Heart right ventricle (tissue), 16 donors: ENCODE measurements around the gene DIS3L2. TPM values are rescaled to one million over a fixed set of nuclear protein-coding genes. Genes with fewer than 3 reads are reported as not detected.

Experiments
- ATAC-seq, 8 donors: fragments of 200-7000 bp; cut with Tn5 transposase; one replicate each; pipeline ENCODE4 v1.9.1; 2020; ENCODE audit warnings: mild to moderate bottlenecking in 8 of 8, moderate library complexity in 8 of 8, moderate number of reproducible peaks in 1 of 8
- DNase-seq, 2 donors: peaks; one replicate each; pipeline ENCODE4 v3.0.0-alpha.2; 2020
- H3K27ac ChIP-seq, 10 donors: fragments of 200-600 bp; sonication (generic) in 2 of 10; one replicate each; pipeline versions ENCODE4 v1.5.0 to v1.8.0; 2020 to 2022; ENCODE audit warnings: mild to moderate bottlenecking in 3 of 10
- H3K27me3 ChIP-seq, 7 donors: fragments of 200-600 bp; one replicate each; pipeline ENCODE4 v1.8.0; 2021 to 2022; ENCODE audit warnings: mild to moderate bottlenecking in 2 of 7
- H3K36me3 ChIP-seq, 9 donors: fragments of 200-600 bp; sonication (generic) in 1 of 9; one replicate each; pipeline versions ENCODE4 v1.5.0 to v1.8.0; 2020 to 2022; ENCODE audit warnings: mild to moderate bottlenecking in 2 of 9
- H3K4me1 ChIP-seq, 9 donors: fragments of 200-600 bp; sonication (generic) in 1 of 9; one replicate each; pipeline versions ENCODE4 v1.5.0 to v1.8.0; 2020 to 2022; ENCODE audit warnings: mild to moderate bottlenecking in 4 of 9
- H3K4me3 ChIP-seq, 10 donors: fragments of 200-600 bp; sonication (generic) in 2 of 10; one replicate each; pipeline versions ENCODE4 v1.5.0 to v1.8.0; 2020 to 2022; ENCODE audit warnings: mild to moderate bottlenecking in 7 of 10, moderate library complexity in 2 of 10
- H3K9me3 ChIP-seq, 11 donors: fragments of 200-600 bp in 10 of 11; sonication (generic) in 2 of 11; one replicate each; pipeline versions ENCODE4 v1.5.0 to v1.8.0; 2013 to 2022; ENCODE audit warnings: mild to moderate bottlenecking in 2 of 11, control low read depth in 1 of 11, moderate library complexity in 1 of 11
- CTCF ChIP-seq, 9 donors: fragments of 200-600 bp; sonication (generic) in 2 of 9; IDR thresholded peaks; one replicate each; pipeline versions ENCODE4 v1.5.0 to v1.8.0; 2021 to 2022; ENCODE audit warnings: antibody characterized with exemption in 9 of 9, mild to moderate bottlenecking in 5 of 9, moderate library complexity in 1 of 9
- WGBS, 2 donors: extraction: QIAGEN DNeasy Blood & Tissue Kit; methylation state at CpG; one replicate each; pipeline ENCODE4 v1.1.7; 2013; ENCODE audit warnings: inconsistent platforms in 1 of 2; 5-methylcytosine and 5-hydroxymethylcytosine counted together
- intact Hi-C, 10 donors: fragments of 100-400 bp; cut with DNase I; formaldehyde crosslinking; loops; one replicate each; pipeline versions ENCODE4 v1.11.1 to v1.14.2; 2022
- polyA plus RNA-seq, 2 donors: library from polyadenylated mRNA; stranded (reverse); fragments of 200-250 nt; gene quantifications; one replicate each; pipeline ENCODE4 v1.2.3, GENCODE V29; 2013
- total RNA-seq, 10 donors: library from RNA; stranded (reverse); fragmentation: NEBNext Ultra II Directional in 3 of 10; extraction: Animal tissue kit (Norgen Biotek cat#: 25700) in 3 of 10; gene quantifications; one replicate each; pipeline versions ENCODE4 v1.2.1 to v1.2.4, GENCODE V29; 2021 to 2023
- donor health status: Arrhythmogenic right ventricular cardiomyopathy.
- donor health status: ischemic (EF 13 %, LVEDD 7.1; RV severe dilation, severe dysfunction).
- donor health status: healthy with polysubstance abuse.
- donor health status: DM: no; HTN: yes; CAD: no.
- donor health status: DM: no; HTN: no; CAD: no.
- donor health status: ischemic (EF 25% LVEDD 6.9; RV normal size, moderate dysfunction).
- donor health status: ischemic (EF 25% LVEDD 5.7; RV mildly dilated, moderate dysfunction).
- donor health status: healthy.
- donor health status: DM: yes; HTN: yes; CAD: no.
- donor health status: Ischemic cardiomyopathy.
- donor health status: ischemic (EF 35%, LVEDD 5.7; RV mildly dilated, moderate dysfunction).
- donor health status: nonischemic (EF 11% LVEDD 7.7; RV severe dilation, severe dysfunction).
- donor health status: DM: yes; HTN: yes; CAD: no.
- donor health status: PGD.
- donor health status: ischemic (EF 29% LVEDD 5.4; RV normal size, mild dysfunction).
- donor health status: nonischemic (EF 23%, LVEDD 6.1; RV moderate dilation, normal function).

DIS3L2 gene
- total and polyA plus RNA-seq, 12 donors, result 9.5 to 24.5 (median 18.5) TPM

- H3K36me3 ChIP-seq, result no peaks in the 10 kb centered on the region
- peaks cover 0 to 5% (median 0%) of the 10 kb centered on the region in 11 donors for H3K9me3 ChIP-seq
- WGBS, 2 donors, result 97 to 98% methylated on average over 12 of the region's 12 CpGs
- no peak overlapping the region for H3K4me3 ChIP-seq
- intact Hi-C loops, result loop anchor here in 1 of 10 donors (5.0 kb wide), 1 partner anchor 186 kb away; no protein-coding TSS in a partner anchor
- no peak for DNase-seq
- peaks cover 4 to 63% (median 32%) of the 10 kb centered on the region in 9 donors for H3K4me1 ChIP-seq
- H3K27me3 ChIP-seq, result no peaks in the 10 kb centered on the region
- H3K27ac ChIP-seq, result peak overlapping the region in 1 of 10 donors; percentile 74
- no peak for TF ChIP-seq CTCF (IDR thresholded peaks at IDR 0.05)
- no peak for ATAC-seq
These were observed 356.8 kb downstream of the DIS3L2 start for GRCh38 chr2:232318169-232318855.

GRCh38 chr2:232319067-232319802 lies 357.7 kb downstream of the DIS3L2 start:
- ATAC-seq (no peak), DNase-seq (no peak)
- TF ChIP-seq CTCF (IDR thresholded peaks at IDR 0.05), result no peak
- Histone ChIP-seq H3K27ac (peak overlapping the region in 1 of 10 donors; percentile 74), H3K36me3 (no peaks in the 10 kb centered on the region), H3K27me3 (no peaks in the 10 kb centered on the region), H3K4me3 (no peak overlapping the region), H3K4me1 (peaks cover 4 to 55% (median 32%) of the 10 kb centered on the region in 9 donors), H3K9me3 (no peaks in the 10 kb centered on the region)
- 92 to 98% methylated on average over 4 of the region's 4 CpGs for WGBS, 2 donors
- intact Hi-C loops, result loop anchor here in 1 of 10 donors (5.0 kb wide), 1 partner anchor 187 kb away; no protein-coding TSS in a partner anchor

- peak in 1 of 8 donors; percentile 21 for ATAC-seq
- Histone ChIP-seq H3K27me3 (no peaks in the 10 kb centered on the region), H3K27ac (peak overlapping the region in 1 of 10 donors; percentile 74), H3K36me3 (no peaks in the 10 kb centered on the region), H3K4me1 (peaks cover 4 to 48% (median 25%) of the 10 kb centered on the region in 9 donors), H3K4me3 (no peak overlapping the region), H3K9me3 (no peaks in the 10 kb centered on the region)
- WGBS, 2 donors, result 82 to 84% methylated on average over 10 of the region's 10 CpGs
- no peak for DNase-seq
- TF ChIP-seq CTCF (IDR thresholded peaks at IDR 0.05), result no peak
- intact Hi-C loops, result loop anchor here in 4 of 10 donors (5.0 to 10.0 kb wide), 4 partner anchors 115 to 395 kb away; partner anchors contain the start of gene NPPC (in 1 of the 4)
These were observed 358.4 kb downstream of the DIS3L2 start for GRCh38 chr2:232319803-232320442.

- no peaks in the 10 kb centered on the region for H3K27me3 ChIP-seq
- no peak for TF ChIP-seq CTCF (IDR thresholded peaks at IDR 0.05)
- 57 to 75% methylated on average over 2 of the region's 2 CpGs for WGBS, 2 donors
- DNase-seq (no peak), ATAC-seq (no peak)
- peak overlapping the region in 1 of 10 donors; percentile 44 for H3K27ac ChIP-seq
- H3K9me3 ChIP-seq, result no peaks in the 10 kb centered on the region
- H3K36me3 ChIP-seq, result no peaks in the 10 kb centered on the region
- peaks cover 4 to 43% (median 20%) of the 10 kb centered on the region in 9 donors for H3K4me1 ChIP-seq
- intact Hi-C loops, result loop anchor here in 4 of 10 donors (10.0 kb wide), 3 partner anchors 114 to 396 kb away; partner anchors contain the start of gene NPPC (in 1 of the 4)
- H3K4me3 ChIP-seq, result no peak overlapping the region
These were observed 358.9 kb downstream of the DIS3L2 start for GRCh38 chr2:232320443-232320803.
